Fibroblast of lung (primary cell): Measurements from ENCODE around the gene MYLK3. TPM values are rescaled to one million over a fixed set of nuclear protein-coding genes. Genes with fewer than 3 reads are reported as not detected.

ENCODE experiments used
- DNase-seq, 2 donors: peaks; one replicate each; pipeline versions ENCODE4 v3.0.0 to v3.0.0-alpha.2; 2010; ENCODE audit warnings: low read depth in 2 of 2
- H2AFZ ChIP-seq: 2 replicates; pipeline ENCODE4 v1.5.1; 2012; ENCODE audit warnings: low read length, control low read depth, inconsistent platforms
- H3K27ac ChIP-seq: 2 replicates; pipeline ENCODE4 v1.5.1; 2011; ENCODE audit warnings: low read length, control low read depth; ENCODE audit not compliant: insufficient read depth
- H3K27me3 ChIP-seq: 2 replicates; pipeline ENCODE4 v1.5.1; 2011; ENCODE audit warnings: mild to moderate bottlenecking, low read length; ENCODE audit not compliant: control insufficient read depth, insufficient read depth
- H3K36me3 ChIP-seq: 2 replicates; pipeline ENCODE4 v1.5.1; 2011; ENCODE audit warnings: low read length; ENCODE audit not compliant: control insufficient read depth, insufficient read depth
- H3K4me1 ChIP-seq: 2 replicates; pipeline ENCODE4 v1.5.1; 2011; ENCODE audit warnings: low read length; ENCODE audit not compliant: control insufficient read depth, insufficient read depth; ENCODE audit errors: extremely low read depth
- H3K4me2 ChIP-seq: 2 replicates; pipeline ENCODE4 v1.5.1; 2011; ENCODE audit warnings: low read length, control low read depth; ENCODE audit not compliant: insufficient read depth; ENCODE audit errors: extremely low read depth
- H3K4me3 ChIP-seq, 4 experiments: fragments of 200-600 bp in 1 of 4; sonication (generic) in 1 of 4; replicated peaks in 1 of 4; 2 replicates each; pipeline ENCODE4 v1.5.1; 2011 to 2016; ENCODE audit warnings: low read length in 4 of 4, low read depth in 3 of 4, mild to moderate bottlenecking in 3 of 4, control low read depth in 2 of 4, inconsistent platforms in 1 of 4, mixed read lengths in 1 of 4; ENCODE audit not compliant: insufficient read depth in 1 of 4; ENCODE audit errors: control extremely low read depth in 1 of 4
- H3K79me2 ChIP-seq: 2 replicates; pipeline ENCODE4 v1.5.1; 2012; ENCODE audit warnings: mild to moderate bottlenecking, low read length, inconsistent platforms; ENCODE audit not compliant: control insufficient read depth, insufficient read depth
- H3K9ac ChIP-seq: 2 replicates; pipeline ENCODE4 v1.5.1; 2011; ENCODE audit warnings: mild to moderate bottlenecking, low read length, control low read depth; ENCODE audit not compliant: insufficient read depth
- H3K9me3 ChIP-seq: 2 replicates; pipeline ENCODE4 v1.5.1; 2012; ENCODE audit warnings: low read depth, low read length; ENCODE audit not compliant: control insufficient read depth, insufficient read depth
- H4K20me1 ChIP-seq: 2 replicates; pipeline ENCODE4 v1.5.1; 2011; ENCODE audit warnings: low read length; ENCODE audit not compliant: control insufficient read depth, insufficient read depth; ENCODE audit errors: extremely low read depth
- EZH2 ChIP-seq: IDR thresholded peaks from 2 replicates; pipeline ENCODE4 v1.5.1; 2012; ENCODE audit warnings: low read length, control low read depth, mild to moderate bottlenecking; ENCODE audit errors: missing control alignments
- polyA plus RNA-seq, 2 donors: library from polyadenylated mRNA; depleted of rRNA in 1 of 2; stranded (reverse) in 1 of 2; unstranded in 1 of 2; fragments of >200 nt; gene quantifications; 2 replicates each; pipeline ENCODE4 v1.2.1, GENCODE V29; 2011 to 2012; ENCODE audit warnings: missing spikeins in 1 of 2
- total RNA-seq: library from RNA; depleted of rRNA; stranded (reverse); fragments of >200 nt; gene quantifications from 2 replicates; pipeline ENCODE4 v1.2.1, GENCODE V29; 2014
- TF ChIP-seq, protein P1 (sequence below), 2 donors: IDR thresholded peaks in 1 of 2; conservative IDR thresholded peaks in 1 of 2; 1 replicate in 1 of 2; 2 replicates in 1 of 2; pipeline ENCODE4 v1.5.1; 2011 to 2012; ENCODE audit warnings: low read length in 2 of 2, control low read depth in 1 of 2, inconsistent platforms in 1 of 2, low read depth in 1 of 2, mild to moderate bottlenecking in 1 of 2

The MYLK3 gene
- total and polyA plus RNA-seq, 2 donors (not counting 1 experiment from before 2014, with no cell fraction given), result 0.07 to 0.17 TPM

DNA sequence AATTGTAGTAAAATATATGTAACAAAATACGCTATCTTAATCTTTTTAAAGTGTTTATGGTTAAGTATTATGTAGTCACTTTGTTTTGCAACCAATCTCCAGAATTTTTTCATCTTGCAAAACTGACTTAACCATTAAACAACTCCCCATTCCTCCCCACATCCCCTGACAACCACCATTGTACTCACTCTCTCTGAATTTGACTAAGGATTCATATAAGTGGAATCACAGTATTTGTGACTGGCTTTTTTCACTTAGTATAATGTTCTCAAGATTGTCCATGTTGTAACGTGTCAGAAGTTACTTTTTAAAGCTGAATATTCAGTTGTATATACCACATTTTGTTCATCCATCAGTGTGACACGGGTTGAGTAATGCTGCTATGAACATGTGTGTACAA is 48.1 kb downstream of the MYLK3 start:
- Histone ChIP-seq H3K27ac (no peak overlapping the region), H3K79me2 (no peaks in the 10 kb centered on the region), H3K36me3 (peaks cover 1% of the 10 kb centered on the region), H3K4me1 (no peaks in the 10 kb centered on the region), H4K20me1 (no peaks in the 10 kb centered on the region), H3K9ac (no peak overlapping the region), H3K4me3 (no peak overlapping the region), H3K27me3 (no peaks in the 10 kb centered on the region), H2AFZ (no peak overlapping the region), H3K9me3 (no peaks in the 10 kb centered on the region), H3K4me2 (no peak overlapping the region)
- DNase-seq, result no peak
- TF ChIP-seq EZH2, result no peak
- TF ChIP-seq, protein P1, sequence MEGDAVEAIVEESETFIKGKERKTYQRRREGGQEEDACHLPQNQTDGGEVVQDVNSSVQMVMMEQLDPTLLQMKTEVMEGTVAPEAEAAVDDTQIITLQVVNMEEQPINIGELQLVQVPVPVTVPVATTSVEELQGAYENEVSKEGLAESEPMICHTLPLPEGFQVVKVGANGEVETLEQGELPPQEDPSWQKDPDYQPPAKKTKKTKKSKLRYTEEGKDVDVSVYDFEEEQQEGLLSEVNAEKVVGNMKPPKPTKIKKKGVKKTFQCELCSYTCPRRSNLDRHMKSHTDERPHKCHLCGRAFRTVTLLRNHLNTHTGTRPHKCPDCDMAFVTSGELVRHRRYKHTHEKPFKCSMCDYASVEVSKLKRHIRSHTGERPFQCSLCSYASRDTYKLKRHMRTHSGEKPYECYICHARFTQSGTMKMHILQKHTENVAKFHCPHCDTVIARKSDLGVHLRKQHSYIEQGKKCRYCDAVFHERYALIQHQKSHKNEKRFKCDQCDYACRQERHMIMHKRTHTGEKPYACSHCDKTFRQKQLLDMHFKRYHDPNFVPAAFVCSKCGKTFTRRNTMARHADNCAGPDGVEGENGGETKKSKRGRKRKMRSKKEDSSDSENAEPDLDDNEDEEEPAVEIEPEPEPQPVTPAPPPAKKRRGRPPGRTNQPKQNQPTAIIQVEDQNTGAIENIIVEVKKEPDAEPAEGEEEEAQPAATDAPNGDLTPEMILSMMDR (conservative IDR thresholded peaks at IDR 0.05 in 1 of 2, IDR thresholded peaks at IDR 0.05 in 1 of 2; ENCODE audit: low read depth in 1 of 2, low read length in 2 of 2), result no peak

DNA sequence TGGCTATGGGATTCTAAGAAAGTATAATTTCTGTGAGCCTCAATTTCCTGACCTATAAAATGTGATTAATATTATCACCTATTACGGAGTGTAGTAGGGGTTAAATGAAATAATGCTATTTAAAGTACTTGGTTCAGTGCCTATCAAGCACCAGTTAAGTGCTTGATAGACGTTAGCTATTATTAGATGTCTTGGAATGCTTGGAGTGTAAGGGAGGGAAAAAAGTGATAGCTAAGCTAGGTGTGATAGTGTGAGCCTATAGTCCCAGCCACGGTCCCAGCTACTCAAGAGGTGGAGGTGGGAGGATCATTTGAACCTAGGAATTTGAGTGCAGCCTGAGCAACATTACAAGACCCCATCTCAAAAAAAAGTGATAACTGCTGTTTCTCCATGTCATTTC is 51.2 kb downstream of the MYLK3 start:
- H3K79me2 ChIP-seq, result no peaks in the 10 kb centered on the region
- H3K4me2 ChIP-seq, result no peak overlapping the region
- H3K27me3 ChIP-seq, result no peaks in the 10 kb centered on the region
- no peak for TF ChIP-seq EZH2
- TF ChIP-seq, protein P1 (conservative IDR thresholded peaks at IDR 0.05 in 1 of 2, IDR thresholded peaks at IDR 0.05 in 1 of 2; ENCODE audit: low read depth in 1 of 2, low read length in 2 of 2), result no peak
- H4K20me1 ChIP-seq, result no peaks in the 10 kb centered on the region
- no peak overlapping the region for H3K27ac ChIP-seq
- no peaks in the 10 kb centered on the region for H3K4me1 ChIP-seq
- peaks cover 1% of the 10 kb centered on the region for H3K36me3 ChIP-seq
- no peaks in the 10 kb centered on the region for H3K9me3 ChIP-seq
- DNase-seq, result no peak
- no peak overlapping the region for H2AFZ ChIP-seq
- no peak overlapping the region for H3K4me3 ChIP-seq
- no peak overlapping the region for H3K9ac ChIP-seq

DNA sequence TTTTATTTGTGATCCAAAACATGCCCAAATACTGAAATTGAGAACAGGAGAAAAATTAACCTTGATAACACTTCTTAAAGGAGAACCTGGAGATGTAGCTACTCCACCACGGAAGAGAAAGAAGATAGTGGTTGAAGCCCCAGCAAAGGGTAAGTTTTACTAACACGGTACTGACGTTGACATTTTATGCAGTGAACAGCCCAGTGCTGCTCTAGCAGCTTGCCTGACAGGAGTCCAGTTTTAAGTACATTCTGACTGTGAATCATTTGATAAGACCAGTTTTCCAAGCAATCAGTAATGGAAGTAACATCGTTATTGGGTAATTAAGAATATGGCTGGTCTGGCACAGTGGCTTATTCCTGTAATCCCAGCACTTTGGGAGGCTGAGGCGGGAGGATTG is 52.2 kb downstream of the MYLK3 start:
- TF ChIP-seq EZH2, result no peak
- TF ChIP-seq, protein P1 (conservative IDR thresholded peaks at IDR 0.05 in 1 of 2, IDR thresholded peaks at IDR 0.05 in 1 of 2; ENCODE audit: low read depth in 1 of 2, low read length in 2 of 2), result no peak
- no peaks in the 10 kb centered on the region for H3K27me3 ChIP-seq
- no peaks in the 10 kb centered on the region for H4K20me1 ChIP-seq
- H3K9me3 ChIP-seq, result no peaks in the 10 kb centered on the region
- H3K9ac ChIP-seq, result no peak overlapping the region
- no peak overlapping the region for H3K4me3 ChIP-seq
- H3K79me2 ChIP-seq, result peaks cover 8% of the 10 kb centered on the region
- DNase-seq, result no peak
- H3K4me2 ChIP-seq, result no peak overlapping the region
- no peak overlapping the region for H2AFZ ChIP-seq
- H3K4me1 ChIP-seq, result no peaks in the 10 kb centered on the region
- H3K36me3 ChIP-seq, result peaks cover 1% of the 10 kb centered on the region
- H3K27ac ChIP-seq, result no peak overlapping the region
